Brain microvascular endothelial cell (primary cell): ENCODE measurements around the gene TMPRSS11E.
"Not testable (repeated sequence)": the region's sequence is repeated elsewhere in the genome, so short reads cannot be mapped to it uniquely, and the experiment has no call there.

Experiments used
- DNase-seq: peaks from one replicate; pipeline ENCODE4 v3.0.0-alpha.2; 2020
- H3K27ac ChIP-seq: fragments of 250-450 bp; sonication (Bioruptor Pico); 2 replicates; pipeline ENCODE4 v1.5.1; 2020; ENCODE audit warnings: mild to moderate bottlenecking, moderate library complexity
- H3K27me3 ChIP-seq: fragments of 250-450 bp; sonication (Bioruptor Pico); replicated peaks from 2 replicates; pipeline ENCODE4 v1.5.1; 2020; ENCODE audit warnings: mild to moderate bottlenecking
- H3K36me3 ChIP-seq: fragments of 250-450 bp; sonication (Bioruptor Pico); replicated peaks from 2 replicates; pipeline ENCODE4 v1.5.1; 2020; ENCODE audit warnings: mild to moderate bottlenecking
- H3K4me3 ChIP-seq: 2 replicates; pipeline ENCODE4 v1.5.1; 2011; ENCODE audit warnings: low read depth, mild to moderate bottlenecking, control low read depth, low read length, moderate library complexity
- in situ Hi-C: cut with HindIII; loops from 2 replicates; pipeline ENCODE4 v1.10.0; 2017; ENCODE audit warnings: low sequenced_read_pairs, low pct_ligation_motif_present
- TF ChIP-seq, protein P1 (sequence below): IDR thresholded peaks from 2 replicates; pipeline ENCODE4 v1.5.1; 2011; ENCODE audit warnings: low read depth, mild to moderate bottlenecking, moderate library complexity, low read length, control low read depth, inconsistent platforms; ENCODE audit errors: missing control alignments

TMPRSS11E gene, protein sequence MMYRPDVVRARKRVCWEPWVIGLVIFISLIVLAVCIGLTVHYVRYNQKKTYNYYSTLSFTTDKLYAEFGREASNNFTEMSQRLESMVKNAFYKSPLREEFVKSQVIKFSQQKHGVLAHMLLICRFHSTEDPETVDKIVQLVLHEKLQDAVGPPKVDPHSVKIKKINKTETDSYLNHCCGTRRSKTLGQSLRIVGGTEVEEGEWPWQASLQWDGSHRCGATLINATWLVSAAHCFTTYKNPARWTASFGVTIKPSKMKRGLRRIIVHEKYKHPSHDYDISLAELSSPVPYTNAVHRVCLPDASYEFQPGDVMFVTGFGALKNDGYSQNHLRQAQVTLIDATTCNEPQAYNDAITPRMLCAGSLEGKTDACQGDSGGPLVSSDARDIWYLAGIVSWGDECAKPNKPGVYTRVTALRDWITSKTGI

DNA sequence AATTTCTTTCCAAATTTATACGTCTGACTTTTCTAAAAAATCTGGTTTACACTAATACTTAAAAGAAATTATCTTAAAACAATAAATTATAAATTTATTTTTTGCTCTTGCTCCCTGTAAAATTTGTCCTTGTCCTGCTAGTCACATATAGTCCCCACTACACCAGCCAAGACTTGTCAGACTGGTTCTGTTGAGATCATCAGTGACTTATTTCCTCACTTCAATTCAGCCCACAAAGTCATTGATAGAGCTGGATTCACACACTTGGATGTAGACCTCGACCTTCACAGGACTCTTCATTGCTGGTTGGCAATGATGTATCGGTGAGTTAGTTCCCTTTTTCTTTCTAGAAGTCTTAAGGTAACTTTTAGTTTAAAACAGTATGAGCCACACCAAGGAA is at the start of gene TMPRSS11E:
Gene TMPRSS11E, plus strand, starts transcription at position 263 of the 400 bp plus-strand sequence. Its CDS starts 50 bp downstream, at position 313.
- Histone ChIP-seq H3K36me3 (no peaks in the 10 kb centered on the region), H3K27ac (no peak within 1 kb of the TSS), H3K4me3 (no peak within 1 kb of the TSS), H3K27me3 (no peaks in the 10 kb centered on the region)
- no peak for DNase-seq
- TF ChIP-seq, protein P1, sequence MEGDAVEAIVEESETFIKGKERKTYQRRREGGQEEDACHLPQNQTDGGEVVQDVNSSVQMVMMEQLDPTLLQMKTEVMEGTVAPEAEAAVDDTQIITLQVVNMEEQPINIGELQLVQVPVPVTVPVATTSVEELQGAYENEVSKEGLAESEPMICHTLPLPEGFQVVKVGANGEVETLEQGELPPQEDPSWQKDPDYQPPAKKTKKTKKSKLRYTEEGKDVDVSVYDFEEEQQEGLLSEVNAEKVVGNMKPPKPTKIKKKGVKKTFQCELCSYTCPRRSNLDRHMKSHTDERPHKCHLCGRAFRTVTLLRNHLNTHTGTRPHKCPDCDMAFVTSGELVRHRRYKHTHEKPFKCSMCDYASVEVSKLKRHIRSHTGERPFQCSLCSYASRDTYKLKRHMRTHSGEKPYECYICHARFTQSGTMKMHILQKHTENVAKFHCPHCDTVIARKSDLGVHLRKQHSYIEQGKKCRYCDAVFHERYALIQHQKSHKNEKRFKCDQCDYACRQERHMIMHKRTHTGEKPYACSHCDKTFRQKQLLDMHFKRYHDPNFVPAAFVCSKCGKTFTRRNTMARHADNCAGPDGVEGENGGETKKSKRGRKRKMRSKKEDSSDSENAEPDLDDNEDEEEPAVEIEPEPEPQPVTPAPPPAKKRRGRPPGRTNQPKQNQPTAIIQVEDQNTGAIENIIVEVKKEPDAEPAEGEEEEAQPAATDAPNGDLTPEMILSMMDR: no peak
- in situ Hi-C loops: no loop called here

DNA sequence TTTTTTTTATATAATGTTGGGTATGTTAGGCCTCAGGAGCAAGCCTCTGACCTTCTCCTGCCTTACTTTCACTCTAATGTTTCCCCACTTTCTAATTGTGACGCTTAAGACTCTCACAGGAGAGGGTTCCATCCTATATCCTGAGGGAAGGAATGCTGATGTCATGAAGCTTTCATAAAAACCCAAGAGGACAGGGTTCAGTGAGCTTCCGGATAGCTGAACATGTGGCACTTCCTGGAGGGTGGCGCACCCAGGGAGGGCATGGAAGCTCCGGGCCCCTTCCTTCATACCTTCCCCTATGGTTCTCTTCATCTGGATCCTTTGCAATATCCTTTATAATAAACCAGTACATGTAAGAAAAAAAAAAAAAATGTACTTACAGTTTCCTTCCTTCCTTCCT is 48.0 kb upstream of the TMPRSS11E start:
- no peak overlapping the region for H3K4me3 ChIP-seq
- TF ChIP-seq, protein P1: no peak
- no peak overlapping the region for H3K27ac ChIP-seq
- no peaks in the 10 kb centered on the region for H3K27me3 ChIP-seq
- no peaks in the 10 kb centered on the region for H3K36me3 ChIP-seq
- no peak for DNase-seq
- in situ Hi-C loops: no loop called here

DNA sequence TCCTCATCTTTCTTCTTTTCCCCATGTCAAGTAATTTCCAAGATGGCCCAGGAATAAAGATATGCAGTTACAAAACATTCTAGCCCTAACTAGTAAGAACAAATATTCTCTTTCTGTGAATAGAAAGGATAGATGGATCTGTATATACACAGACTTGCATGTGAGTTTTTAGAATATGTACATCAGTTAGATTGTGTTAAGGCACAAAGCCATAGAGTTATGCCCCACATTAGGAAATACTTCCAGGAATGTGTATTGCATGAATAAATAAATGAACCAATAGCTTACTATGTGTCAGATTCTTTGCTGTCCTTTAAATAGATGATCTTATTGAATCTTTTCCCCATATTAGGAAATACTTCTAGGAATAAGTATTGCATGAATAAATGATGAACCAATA is 46.0 kb upstream of the TMPRSS11E start:
- TF ChIP-seq, protein P1: no peak
- in situ Hi-C loops: no loop called here
- DNase-seq: no peak

DNA sequence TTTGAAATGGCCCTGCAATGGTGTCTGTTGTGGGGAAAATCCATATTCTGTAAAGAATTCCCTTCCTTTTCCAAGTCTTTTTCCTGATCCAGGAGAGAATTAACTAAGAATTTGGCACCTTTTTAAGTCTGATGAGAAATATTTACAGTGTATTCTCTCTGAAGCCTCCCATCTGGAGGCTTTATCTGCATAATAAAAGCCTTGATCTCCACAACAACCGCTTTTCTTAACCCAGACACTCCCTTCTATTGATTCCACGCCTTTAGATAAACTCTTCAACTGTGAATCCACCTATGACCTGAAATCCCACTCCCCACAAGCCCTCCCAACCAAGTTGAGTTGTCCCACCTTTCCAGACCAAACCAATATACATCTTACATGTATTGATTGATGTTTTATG is 43.1 kb upstream of the TMPRSS11E start:
- in situ Hi-C loops: no loop called here
- Histone ChIP-seq H3K36me3 (no peaks in the 10 kb centered on the region), H3K27ac (no peak overlapping the region), H3K27me3 (no peaks in the 10 kb centered on the region), H3K4me3 (no peak overlapping the region)
- TF ChIP-seq, protein P1: no peak
- DNase-seq: no peak

More for the DNA sequence above, 46.0 kb upstream of the TMPRSS11E start:
- Histone ChIP-seq H3K36me3 (no peaks in the 10 kb centered on the region), H3K4me3 (no peak overlapping the region), H3K27ac (no peak overlapping the region), H3K27me3 (no peaks in the 10 kb centered on the region)

DNA sequence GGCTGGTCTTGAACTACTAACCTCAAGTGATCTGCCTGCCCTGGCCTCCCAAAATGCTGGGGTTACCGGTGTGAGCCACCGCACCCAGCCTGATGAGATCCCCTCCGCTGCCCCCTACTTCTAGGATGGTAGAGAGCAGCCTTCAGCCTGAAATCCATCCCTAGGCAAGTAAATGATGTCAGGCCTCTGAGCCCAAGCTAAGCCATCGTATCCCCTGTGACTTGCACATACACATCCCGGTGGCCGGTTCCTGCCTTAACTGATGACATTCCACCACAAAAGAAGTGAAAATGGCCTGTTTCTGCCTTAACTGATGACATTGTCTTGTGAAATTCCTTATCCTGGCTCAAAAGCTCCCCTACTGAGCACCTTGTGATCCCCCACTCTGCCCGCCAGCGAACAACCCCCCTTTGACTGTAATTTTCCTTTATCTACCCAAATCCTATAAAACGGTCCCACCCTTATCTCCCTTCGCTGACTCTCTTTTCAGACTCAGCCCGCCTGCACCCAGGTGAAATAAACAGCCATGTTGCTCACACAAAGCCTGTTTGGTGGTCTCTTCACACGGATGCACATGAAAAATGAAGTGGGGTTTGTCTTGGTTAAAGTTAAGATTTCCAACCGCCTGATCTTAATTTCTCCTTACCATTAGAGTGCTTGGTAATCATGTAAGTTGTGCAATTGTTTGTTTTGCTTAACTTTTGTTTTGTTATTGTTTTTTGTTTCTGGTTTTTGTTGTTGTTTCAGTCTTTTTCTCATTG is 41.4 kb upstream of the TMPRSS11E start:
- H3K4me3 ChIP-seq, in situ Hi-C loops, H3K36me3 ChIP-seq, H3K27me3 ChIP-seq, H3K27ac ChIP-seq, DNase-seq: not testable (repeated sequence)

DNA sequence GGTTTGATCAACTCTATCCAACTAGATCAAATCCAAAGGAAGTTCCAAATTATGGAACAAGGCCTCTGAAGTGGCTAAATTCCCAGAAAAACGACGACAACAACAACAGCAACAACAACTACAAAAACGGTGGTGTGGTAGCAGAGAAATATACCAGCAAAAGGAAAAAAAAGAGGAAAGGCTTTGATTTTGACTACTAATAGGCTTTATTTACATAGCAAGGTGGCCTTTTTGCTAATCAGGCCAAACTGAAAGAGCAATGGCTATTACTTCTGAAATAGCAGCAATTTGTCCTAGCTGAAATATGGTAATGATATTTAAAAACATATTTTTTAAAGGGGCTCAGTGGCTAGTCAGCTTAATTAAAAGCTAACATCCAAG is 40.8 kb upstream of the TMPRSS11E start:
- H3K36me3 ChIP-seq: no peaks in the 10 kb centered on the region
- H3K27me3 ChIP-seq: no peaks in the 10 kb centered on the region
- H3K4me3 ChIP-seq: no peak overlapping the region
- no peak for DNase-seq
- H3K27ac ChIP-seq: no peak overlapping the region
- TF ChIP-seq, protein P1: no peak
- in situ Hi-C loops: no loop called here

DNA sequence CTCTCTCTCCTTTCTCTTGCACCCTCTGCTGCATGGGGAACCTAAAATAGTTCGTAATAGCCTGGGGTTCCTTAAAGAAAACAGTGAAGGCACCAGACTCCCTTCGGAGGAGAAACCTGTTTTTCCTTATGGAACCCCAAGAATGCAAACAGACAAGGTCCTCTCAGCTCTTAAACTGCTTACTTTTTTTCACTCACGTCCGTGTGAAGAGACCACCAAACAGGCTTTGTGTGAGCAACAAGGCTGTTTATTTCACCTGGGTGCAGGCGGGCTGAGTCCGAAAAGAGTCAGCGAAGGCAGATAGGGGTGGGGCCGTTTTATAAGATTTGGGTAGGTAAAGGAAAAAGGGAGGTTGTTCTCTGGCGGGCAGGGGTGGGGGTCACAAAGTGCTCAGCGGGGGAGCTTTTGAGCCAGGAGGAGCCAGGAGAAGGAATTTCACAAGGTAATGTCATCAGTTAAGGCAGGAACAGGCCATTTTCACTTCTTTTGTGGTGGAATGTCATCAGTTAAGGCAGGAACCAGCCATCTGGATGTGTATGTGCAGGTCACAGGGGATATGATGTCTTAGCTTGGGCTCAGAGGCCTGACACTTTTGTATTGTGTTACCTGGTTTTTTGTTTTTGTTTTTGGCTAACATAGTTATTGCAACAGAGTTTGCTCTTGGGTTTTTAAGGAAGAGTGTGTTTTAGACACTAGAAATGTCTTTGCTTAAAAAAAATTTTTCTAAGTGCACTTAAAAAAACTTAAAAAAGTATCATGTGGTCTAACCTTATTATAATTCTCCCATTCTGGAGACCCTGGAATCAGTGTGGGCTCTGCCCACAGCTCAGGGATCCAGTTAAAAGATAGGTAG is 40.0 kb upstream of the TMPRSS11E start:
- H3K36me3 ChIP-seq, H3K27me3 ChIP-seq, in situ Hi-C loops, H3K27ac ChIP-seq, H3K4me3 ChIP-seq, DNase-seq: not testable (repeated sequence)
